Type B pancreatic cell (in vitro differentiated cells): ENCODE results near the gene PLB1. TPM values are rescaled to one million over a fixed set of nuclear protein-coding genes. Genes with fewer than 3 reads are reported as not detected.
"Not testable (repeated sequence)": the region's sequence is repeated elsewhere in the genome, so short reads cannot be mapped to it uniquely, and the experiment has no call there.

Experiments
- DNase-seq: peaks from one replicate; pipeline ENCODE4 v3.0.0; 2021; ENCODE audit warnings: mixed read lengths; ENCODE audit not compliant: unreplicated experiment; ENCODE audit errors: extremely low spot score
- H3K27ac Mint-ChIP-seq: 2 replicates; pipeline ENCODE4 v1.8.0; 2021; ENCODE audit warnings: mild to moderate bottlenecking, mixed read lengths
- H3K27me3 Mint-ChIP-seq: 2 replicates; pipeline ENCODE4 v1.8.0; 2021; ENCODE audit warnings: mixed read lengths
- H3K36me3 Mint-ChIP-seq: 2 replicates; pipeline ENCODE4 v1.8.0; 2021; ENCODE audit warnings: mixed read lengths
- H3K4me1 Mint-ChIP-seq: one replicate; pipeline ENCODE4 v1.8.0; 2021; ENCODE audit warnings: mixed read lengths; ENCODE audit not compliant: unreplicated experiment
- H3K4me3 Mint-ChIP-seq: 2 replicates; pipeline ENCODE4 v1.8.0; 2021; ENCODE audit warnings: mild to moderate bottlenecking, mixed read lengths
- H3K9me3 Mint-ChIP-seq: 2 replicates; pipeline ENCODE4 v1.8.0; 2021; ENCODE audit warnings: mixed read lengths
- total RNA-seq: library from RNA; stranded (reverse); gene quantifications from 2 replicates; pipeline ENCODE4 v1.2.1, GENCODE V29; 2021; ENCODE audit warnings: low replicate concordance
- TF ChIP-seq, protein P1 (sequence below): fragments of 200-600 bp; sonication (generic); conservative IDR thresholded peaks from 2 replicates; pipeline ENCODE4 v1.5.0; 2021; ENCODE audit warnings: antibody characterized with exemption, mild to moderate bottlenecking

PLB1 gene
- total RNA-seq, 1 donor from 2014 or later, result 1.9 TPM

DNA sequence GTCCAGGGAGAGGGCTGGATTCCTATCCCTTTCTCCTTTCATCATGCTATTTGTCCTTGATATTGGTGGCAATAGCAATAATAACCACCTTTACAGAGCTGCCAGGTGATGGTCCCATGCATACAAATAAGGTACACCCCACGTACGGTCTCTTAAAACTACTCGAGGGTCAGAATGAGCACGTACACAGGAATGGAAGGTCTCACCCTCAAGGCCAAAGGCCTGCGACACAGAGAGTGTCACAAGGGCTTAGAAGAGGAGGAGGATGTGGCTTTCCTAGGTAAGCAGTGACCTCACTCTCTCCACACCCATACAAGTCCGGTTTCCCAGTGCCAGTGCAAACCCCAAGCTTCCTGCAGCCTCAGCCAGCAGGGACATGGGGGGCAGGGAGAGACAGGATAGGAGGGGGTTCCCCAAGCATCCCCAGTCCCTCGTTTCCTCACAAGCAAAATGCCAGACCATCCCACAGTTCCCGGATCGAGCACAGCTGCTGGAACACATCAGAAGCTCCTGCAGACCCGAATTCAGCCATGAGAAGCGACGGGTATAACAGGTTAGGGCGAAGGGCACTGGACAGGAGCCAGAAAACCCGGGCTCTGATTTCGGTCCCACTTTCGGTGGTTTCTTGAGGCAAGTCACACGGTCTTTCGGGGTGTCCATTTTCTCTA lies 49.2 kb downstream of the PLB1 start:
- Mint-ChIP-seq H3K4me1 (peaks cover 11% of the 10 kb centered on the region), H3K36me3 (no peaks in the 10 kb centered on the region), H3K27me3 (peaks cover 3% of the 10 kb centered on the region), H3K9me3 (no peaks in the 10 kb centered on the region), H3K27ac (peak overlapping the region; percentile 8), H3K4me3 (no peak overlapping the region)
- TF ChIP-seq, protein P1, sequence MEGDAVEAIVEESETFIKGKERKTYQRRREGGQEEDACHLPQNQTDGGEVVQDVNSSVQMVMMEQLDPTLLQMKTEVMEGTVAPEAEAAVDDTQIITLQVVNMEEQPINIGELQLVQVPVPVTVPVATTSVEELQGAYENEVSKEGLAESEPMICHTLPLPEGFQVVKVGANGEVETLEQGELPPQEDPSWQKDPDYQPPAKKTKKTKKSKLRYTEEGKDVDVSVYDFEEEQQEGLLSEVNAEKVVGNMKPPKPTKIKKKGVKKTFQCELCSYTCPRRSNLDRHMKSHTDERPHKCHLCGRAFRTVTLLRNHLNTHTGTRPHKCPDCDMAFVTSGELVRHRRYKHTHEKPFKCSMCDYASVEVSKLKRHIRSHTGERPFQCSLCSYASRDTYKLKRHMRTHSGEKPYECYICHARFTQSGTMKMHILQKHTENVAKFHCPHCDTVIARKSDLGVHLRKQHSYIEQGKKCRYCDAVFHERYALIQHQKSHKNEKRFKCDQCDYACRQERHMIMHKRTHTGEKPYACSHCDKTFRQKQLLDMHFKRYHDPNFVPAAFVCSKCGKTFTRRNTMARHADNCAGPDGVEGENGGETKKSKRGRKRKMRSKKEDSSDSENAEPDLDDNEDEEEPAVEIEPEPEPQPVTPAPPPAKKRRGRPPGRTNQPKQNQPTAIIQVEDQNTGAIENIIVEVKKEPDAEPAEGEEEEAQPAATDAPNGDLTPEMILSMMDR, result no peak
- DNase-seq, result no peak

DNA sequence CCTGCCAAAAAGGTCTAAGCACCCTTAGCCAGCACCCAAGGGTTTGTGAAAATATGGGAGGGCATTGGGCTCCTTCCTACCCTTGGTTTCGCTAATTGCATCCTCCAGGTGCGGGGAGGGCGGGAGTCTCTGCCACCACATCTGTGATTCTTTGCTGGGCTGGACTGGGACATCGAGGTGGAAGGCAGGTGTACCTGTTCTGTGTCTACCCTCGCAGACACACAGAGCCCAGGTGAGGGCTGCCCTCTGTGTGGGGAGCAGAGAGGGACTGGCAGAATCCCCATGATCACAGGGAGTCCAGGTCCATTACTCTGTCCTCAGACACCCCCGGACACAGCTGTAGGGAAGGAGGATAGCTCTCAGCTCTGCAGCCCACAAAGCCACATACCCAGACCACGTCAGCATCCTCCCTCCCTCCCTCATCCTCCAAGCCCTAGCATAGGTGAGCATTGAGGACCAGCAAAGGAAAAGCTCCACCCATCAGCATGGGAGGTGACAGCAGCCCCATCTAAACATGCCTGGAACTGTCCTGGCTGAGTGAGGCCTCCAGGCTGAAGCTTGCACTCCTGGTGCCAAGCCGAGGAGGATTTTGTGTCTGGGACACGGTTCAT lies 49.8 kb downstream of the PLB1 start:
- H3K4me3 Mint-ChIP-seq, result no peak overlapping the region
- TF ChIP-seq, protein P1, result no peak
- no peaks in the 10 kb centered on the region for H3K36me3 Mint-ChIP-seq
- H3K9me3 Mint-ChIP-seq, result no peaks in the 10 kb centered on the region
- H3K27me3 Mint-ChIP-seq, result peaks cover 3% of the 10 kb centered on the region
- peaks cover 11% of the 10 kb centered on the region for H3K4me1 Mint-ChIP-seq
- no peak for DNase-seq
- H3K27ac Mint-ChIP-seq, result no peak overlapping the region

DNA sequence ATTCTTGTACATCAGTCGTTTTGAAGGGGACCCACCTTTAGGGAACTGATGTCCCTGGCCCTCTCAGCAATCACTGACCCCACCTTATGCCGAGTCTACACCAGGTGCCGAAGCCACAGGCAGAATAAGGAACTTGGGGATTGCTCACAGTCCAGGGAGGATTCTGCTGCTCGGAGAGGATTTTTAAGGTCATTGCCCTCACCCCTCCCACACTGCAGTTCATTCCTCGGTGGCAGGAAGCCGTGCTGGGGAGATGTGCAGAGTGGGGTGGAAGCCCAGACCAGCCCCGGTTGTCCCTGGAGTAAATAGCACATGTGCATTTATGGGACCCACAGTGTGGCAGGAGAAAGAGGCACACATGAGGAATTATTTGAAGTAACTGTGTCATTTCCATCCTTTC lies 50.4 kb downstream of the PLB1 start:
- Mint-ChIP-seq H3K27me3 (peaks cover 3% of the 10 kb centered on the region), H3K36me3 (no peaks in the 10 kb centered on the region), H3K4me1 (peaks cover 11% of the 10 kb centered on the region), H3K9me3 (no peaks in the 10 kb centered on the region), H3K4me3 (no peak overlapping the region), H3K27ac (no peak overlapping the region)
- TF ChIP-seq, protein P1, result no peak
- DNase-seq, result no peak

DNA sequence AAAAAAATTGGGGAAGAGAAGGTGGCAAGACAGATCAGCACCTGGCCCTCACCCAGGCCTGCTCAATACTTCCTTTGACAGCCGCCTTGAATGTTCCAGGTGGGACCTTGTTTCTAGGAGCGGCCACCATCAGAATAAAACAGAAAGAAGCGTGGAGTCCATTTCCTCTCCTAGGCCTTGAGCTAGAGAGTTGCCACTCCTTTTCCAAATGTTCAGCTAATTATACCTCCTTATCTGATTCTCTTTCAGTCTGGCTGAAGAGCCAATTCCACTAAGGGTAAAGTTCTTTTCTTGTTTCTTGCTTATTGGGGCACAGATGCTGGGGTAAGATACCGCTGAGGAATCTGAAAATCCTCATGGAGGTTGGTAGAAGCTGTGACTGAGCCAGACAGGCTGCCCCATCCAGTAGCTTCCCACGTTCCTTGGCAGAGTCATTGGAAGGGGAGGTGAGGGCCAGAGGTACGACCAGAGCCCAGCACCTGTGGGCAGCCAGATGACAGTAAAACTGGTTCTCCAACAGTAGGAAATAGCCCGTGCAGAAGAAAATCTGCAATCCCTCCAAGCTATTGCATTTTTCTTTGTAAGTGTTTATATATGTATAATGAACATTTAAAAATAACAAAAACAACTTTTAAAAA lies 51.5 kb downstream of the PLB1 start:
- Mint-ChIP-seq H3K36me3 (no peaks in the 10 kb centered on the region), H3K27ac (peak overlapping the region; percentile 56), H3K4me3 (no peak overlapping the region), H3K27me3 (peaks cover 3% of the 10 kb centered on the region), H3K9me3 (no peaks in the 10 kb centered on the region), H3K4me1 (peaks cover 11% of the 10 kb centered on the region)
- TF ChIP-seq, protein P1, result no peak
- DNase-seq, result no peak

DNA sequence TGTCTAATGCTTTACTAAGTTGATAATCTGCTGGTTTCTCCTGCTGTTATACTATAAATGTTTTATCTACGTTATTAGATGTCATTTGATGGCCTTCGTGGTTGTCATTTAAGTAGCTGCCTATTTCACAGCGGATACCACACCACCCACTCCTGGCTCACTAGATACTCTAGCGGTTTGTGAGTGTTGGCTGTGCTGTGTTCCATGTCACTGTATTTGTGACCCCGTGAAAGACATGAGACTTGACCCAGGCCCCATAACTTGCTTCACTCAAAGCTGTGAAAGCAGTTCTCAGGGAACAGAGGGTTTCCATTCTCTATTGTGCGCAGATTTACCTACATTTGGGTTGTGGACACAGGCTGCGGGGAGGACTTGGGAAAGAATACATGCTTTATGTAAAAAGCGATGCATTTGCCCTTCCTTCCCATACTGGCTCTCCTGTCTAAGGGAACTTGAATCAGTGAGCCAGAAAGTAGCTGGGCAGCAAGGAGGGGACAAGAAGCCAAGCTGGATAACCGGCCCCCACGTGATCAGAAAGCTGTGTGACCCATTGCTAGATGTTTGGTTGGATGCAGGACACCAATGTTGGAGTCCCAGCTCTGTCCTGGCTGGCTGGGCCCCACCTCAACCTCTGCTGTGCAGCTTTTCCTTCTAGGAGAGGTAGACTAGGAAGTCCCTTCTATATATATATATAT lies 52.2 kb downstream of the PLB1 start:
- no peaks in the 10 kb centered on the region for H3K36me3 Mint-ChIP-seq
- H3K27ac Mint-ChIP-seq, result no peak overlapping the region

DNA sequence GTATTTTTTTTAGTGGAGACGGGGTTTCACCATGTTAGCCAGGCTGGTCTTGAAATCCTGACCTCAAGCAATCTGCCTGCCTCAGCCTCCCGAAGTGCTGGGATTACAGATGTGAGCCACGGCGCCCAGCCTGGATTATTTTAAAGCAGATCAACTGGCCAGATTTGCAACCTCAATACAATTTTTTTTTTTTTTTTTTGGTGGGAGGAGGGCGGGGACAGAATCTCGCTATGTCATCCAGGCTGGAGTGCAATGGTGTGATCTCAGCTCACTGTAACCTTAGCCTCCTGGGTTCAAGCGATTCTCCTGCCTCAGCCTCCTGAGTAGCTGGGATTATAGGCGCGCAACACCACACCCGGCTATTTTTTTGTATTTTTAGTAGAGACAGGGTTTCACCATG lies 54.5 kb downstream of the PLB1 start:
- not testable (repeated sequence) for H3K27me3 Mint-ChIP-seq, DNase-seq, H3K27ac Mint-ChIP-seq, H3K36me3 Mint-ChIP-seq, H3K4me3 Mint-ChIP-seq, H3K4me1 Mint-ChIP-seq, H3K9me3 Mint-ChIP-seq

More for the DNA sequence above, 52.2 kb downstream of the PLB1 start:
- DNase-seq, result no peak
- peaks cover 11% of the 10 kb centered on the region for H3K4me1 Mint-ChIP-seq
- H3K27me3 Mint-ChIP-seq, result peaks cover 3% of the 10 kb centered on the region
- TF ChIP-seq, protein P1, result no peak
- H3K4me3 Mint-ChIP-seq, result no peak overlapping the region
- no peaks in the 10 kb centered on the region for H3K9me3 Mint-ChIP-seq
